ENCODE data around the gene CTSO.
"Not testable (repeated sequence)": the region's sequence is repeated elsewhere in the genome, so short reads cannot be mapped to it uniquely, and the experiment has no call there.

CTSO gene

DNA sequence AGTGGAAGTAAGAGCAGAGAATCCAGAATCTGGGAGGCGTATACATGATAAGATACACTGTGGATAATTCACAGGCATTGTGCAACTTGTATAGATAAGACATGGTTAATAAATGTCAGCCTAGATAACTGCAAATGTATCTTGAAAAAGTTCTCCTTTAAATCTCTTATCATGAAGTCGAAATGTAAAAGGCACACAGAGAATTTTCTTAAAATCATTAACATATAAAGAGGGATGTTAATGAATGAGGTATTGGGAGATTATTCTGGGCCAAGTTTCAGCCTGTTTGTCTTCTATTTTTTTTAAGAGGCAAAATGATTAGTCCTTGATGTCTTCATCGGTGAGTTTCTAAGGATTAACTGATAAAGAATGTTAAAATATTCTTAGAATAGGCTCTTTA is 49.3 kb downstream of the CTSO start:
- FAIRE-seq, result no peak

DNA sequence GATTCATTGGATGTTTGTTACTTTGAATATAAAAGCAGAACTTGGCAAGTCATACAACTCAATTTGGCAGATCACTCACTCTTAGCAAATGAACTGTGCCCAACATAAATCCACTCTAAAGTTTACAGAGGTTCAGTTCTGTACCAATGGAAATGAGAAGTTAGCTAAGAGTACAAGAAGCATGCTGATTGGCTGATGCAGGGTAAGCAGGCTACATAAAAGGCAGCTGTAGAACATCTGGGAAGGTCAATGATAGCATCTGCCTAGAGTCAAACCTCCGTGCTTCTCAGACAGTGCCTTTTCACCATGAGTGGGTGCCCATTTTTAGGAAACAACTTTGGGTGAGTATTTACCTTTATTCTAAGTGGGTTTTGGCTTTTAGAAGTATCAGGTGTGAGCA is 50.2 kb downstream of the CTSO start, which contains the start of gene TDO2:
Gene TDO2 (plus strand): TSS at position 244 of the 400 bp plus-strand sequence. CDS start 63 bp downstream, at position 307.
- no peak for FAIRE-seq

DNA sequence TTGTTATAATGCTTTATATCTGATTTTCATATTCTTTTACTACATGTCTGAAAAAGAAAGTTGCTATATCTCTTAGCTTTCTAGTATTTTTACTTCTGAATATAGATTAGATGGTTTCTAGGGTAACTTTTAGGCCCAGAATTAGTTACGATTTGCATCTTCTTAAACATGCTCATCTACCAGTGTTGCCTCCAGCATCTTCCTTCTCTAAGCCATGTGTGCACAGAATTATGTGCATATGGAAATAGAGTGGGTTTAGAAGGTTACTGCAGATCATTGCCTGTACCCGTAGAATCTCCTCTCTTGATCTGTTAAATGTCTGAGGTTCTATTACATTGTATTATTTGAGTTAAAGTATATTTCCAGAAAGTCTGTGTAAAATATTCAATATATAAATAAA is 52.7 kb downstream of the CTSO start:
- FAIRE-seq, result no peak

DNA sequence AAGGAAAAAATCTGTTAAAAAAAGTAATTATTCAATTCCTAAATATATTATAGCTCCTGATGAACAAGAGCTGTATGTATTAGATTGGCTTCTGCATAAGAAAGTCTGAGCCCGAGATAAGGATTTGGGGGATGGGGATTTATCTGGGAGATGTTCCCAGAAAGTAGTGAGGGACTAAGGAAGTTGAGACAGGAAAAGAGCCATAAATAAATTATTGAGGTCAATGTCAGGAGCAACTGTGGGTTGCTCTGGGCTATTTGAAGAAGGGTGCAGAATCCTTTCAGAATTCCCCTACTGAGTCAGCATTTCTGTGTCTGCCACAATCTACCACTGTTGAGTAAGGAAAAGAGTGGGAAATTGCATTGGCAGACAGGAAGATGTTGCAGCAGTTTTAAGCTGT is 53.3 kb downstream of the CTSO start:
- no peak for FAIRE-seq

DNA sequence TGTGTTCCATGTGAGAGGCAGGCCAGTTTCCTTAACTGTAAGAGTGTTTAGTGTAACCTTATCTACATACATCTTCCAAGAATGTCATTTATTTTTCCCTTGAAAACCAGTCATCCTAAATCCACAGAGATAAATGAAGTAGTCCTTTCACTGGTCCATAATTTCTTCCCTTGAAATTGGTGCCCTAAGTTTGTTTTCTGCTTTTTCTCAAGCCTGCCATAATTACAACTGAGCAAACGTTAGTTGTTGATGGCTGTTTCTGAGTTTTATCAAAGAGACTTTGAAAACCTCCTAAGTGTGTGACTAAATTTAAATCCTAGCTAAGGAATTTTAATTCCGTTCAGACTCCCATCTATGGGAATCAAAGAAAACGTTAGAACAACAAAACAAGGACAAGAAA is 53.8 kb downstream of the CTSO start:
- FAIRE-seq, result no peak

DNA sequence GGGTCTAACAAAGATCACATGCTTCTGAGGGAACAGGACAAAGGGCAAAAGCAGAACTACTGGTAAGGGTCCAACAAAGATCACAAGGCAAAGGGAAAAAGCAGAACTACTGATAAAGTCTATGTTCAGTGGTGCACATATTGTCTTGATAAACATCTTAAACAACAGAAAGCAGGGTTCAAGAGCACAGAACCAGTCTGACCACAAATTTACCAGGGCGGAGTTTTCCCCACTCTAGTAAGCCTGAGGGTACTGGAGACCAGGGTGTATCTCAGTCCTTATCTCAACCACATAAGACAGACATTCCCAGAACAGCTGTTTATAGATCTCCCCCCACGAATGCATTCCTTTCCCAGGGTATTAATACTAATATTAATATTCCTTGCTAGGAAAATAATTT is 55.3 kb downstream of the CTSO start:
- FAIRE-seq, result not testable (repeated sequence)

DNA sequence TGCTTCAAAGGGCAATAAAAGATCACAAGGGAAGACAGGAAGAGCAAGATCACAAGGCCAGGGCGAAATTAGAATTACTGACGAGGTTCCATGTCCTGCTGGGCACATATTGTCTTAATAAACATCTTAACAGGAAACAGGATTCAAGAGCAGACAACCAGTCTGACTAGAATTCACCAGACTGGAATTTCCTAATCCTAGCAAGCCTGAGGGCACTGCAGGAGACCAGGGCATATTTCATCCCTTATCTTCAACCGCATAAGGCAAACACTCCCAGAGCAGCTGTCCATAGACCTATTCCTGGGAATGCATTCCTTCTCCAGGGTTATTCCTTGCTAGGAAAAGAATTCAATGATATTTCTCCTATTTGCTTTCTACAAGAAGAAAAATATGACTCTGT is 62.6 kb downstream of the CTSO start:
- no peak for FAIRE-seq

DNA sequence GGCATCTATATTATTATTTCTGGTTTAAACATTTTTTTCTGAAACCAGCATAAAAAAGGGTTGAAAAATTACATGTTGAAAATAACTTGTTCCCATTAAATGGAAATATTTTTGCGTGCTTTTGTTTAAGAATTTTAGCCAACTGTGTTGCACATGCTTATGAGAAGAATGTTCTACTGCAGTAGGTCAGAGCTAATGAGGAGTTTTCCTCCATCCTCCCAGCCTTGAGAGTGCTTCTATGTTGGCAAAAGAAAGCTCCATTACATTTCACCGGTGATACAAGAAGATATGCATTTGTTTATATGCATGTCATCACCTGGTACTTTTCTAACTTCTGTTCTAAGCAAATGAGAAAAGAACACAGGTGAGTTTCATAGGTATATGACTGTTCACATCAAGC is 63.7 kb downstream of the CTSO start:
- FAIRE-seq, result no peak

DNA sequence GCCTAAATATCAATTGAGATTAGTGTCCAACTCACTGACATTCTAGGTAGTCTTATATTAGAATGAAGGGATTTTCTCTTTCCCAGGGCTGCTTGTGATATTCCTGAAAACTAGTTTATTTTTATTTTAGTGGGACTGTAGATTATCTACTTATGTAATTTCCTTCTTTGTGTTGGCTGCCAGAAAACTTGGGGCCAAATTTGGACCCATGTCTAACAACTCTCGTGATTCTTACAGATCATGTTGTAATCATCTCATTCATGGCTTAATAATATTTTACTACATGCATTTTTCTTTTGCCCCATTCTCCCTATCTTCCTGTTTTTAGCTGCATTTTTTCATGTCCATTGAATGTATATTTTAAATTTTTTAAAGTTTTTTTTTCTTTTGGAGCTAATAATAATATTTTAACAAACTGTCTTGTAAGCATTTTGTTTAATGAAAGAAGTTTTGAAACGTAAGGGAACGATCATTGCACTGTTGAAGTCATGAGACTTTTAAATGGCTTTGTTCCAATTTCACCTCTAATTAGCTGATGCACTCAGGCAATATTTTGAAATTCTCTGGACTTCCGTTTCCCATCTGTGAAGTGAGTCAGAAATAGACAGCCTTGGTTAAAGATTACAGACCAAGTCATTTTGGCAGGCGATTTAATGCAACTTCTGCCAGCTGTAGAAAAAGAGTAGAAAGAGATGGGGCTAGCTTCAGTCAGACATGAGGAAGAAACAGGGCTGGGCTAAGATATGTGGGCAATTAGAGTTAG is 64.5 kb downstream of the CTSO start:
- FAIRE-seq, result no peak

DNA sequence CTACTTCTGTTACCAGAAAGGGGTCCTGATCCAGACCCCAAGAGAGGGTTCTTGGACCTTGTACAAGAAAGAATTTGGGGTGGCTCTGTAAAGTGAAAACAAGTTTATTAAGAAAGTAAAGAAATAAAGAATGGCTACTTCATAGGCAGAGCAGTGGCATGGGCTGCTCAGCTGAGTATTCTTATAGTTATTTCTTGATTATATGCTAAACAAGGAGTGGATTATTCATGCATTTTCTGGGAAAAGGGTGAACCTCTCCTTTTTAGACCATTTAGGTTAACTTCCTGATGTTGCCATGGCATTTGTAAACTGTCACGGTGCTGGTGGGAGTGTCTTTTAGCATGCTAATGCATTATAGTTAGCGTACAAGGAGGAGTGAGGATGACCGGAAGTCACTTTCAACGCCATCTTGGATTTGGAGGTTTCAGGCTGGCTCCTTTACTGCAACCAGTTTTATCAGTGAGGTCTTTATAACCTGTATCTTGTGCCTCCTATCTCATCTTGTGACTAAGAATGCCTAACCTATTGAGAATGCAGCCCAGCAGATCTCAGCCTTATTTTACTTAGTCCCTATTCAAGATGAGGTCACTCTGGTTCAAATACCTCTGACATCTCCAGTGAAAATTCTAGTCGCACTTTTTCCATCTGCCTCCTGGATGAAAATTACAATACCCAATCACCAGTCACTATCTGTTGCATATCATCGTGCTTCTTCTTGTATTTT is 65.7 kb downstream of the CTSO start:
- FAIRE-seq, result no peak

DNA sequence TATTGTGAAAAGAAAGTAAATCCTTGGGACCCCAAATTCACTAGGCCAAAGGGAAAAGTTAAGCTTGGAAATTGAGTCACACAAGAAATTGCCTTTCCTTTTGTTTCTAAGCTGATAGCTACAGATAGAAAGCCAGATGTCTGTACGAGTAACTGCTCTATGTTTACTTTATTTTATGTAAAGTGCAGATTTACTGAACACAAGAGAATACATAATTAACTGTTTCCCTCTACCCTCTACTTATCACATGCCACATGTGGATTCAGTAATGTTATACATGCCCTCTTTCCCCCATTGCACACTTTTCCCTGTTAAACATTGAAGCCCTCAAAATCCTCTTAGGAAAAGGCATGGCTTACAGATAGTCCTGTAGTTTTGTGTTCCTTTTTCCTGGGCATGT is 66.6 kb downstream of the CTSO start:
- FAIRE-seq, result no peak

DNA sequence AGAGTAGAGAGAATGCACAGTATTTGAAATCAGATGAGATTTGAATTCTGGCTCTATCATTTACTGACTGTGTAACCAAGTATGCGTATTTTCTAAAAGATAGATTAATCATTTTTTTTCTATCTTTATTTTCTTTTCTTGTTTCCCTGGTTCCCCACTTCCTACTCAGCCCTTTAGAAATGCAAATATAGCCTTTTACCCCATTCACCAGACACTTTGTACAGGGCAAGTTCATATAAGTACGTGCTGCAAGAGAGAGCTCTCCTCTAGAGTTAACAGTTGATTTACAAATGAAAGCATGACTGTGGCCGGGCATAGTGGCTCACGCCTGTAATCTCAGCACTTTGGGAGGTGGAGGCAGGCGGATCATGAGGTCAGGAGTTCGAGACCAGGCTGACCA is 68.0 kb downstream of the CTSO start:
- FAIRE-seq, result no peak

DNA sequence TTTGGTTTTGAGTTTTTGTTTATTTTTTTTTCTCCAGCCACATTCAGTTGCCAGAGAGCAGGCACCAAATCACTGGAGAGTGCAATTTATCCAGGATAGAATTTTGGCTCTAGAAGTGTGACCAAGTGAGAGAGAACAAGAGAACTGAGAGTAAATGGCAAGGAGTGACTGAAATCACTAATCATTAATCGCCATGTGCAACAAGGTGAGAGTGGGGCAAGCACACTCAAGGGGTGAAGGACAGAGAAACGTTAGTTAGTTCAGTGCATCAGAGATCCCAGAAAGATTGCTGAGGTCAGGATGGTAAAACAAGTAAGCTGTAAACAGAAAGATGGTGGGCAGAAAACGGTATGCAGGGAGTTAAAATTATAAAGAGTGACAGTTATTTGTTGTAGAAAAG is 69.8 kb downstream of the CTSO start:
- FAIRE-seq, result no peak

DNA sequence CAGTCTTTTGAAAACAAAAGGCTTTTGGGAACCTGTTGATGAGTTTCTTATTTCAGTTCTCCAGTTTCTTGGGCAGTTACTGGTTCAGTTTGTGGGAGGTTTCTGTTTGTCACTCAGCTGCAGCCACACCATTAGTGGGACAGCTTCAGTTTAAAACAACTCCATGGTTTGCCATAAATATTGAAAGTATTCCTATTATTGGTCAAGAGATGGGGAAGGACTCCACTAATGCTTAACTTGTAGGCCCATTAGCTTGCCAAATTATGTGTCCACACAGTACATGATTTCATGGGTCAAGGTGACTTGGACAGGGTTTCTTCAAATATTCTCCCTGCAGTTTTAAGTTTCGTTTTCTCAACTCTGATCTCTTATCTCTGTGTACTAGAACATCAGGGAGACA is 72.1 kb downstream of the CTSO start:
- no peak for FAIRE-seq

DNA sequence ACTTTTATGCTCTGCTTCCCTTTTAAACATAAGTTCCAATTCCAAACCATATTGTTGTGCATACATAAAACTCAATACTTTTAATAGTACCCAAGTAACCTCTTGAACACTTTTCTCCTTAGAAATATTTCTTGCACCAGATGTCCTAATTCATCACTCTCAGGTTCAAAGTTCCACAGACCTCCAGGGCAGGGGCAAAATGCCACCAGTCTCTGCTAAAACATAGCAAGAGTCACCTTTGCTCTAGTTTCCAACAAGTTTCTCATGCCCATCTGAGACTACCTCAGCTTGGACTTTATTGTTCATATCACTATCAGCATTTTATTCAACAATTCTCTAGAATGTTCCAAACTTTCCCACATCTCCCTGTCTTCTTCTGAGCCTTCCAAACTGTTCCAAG is 73.9 kb downstream of the CTSO start:
- FAIRE-seq, result no peak

DNA sequence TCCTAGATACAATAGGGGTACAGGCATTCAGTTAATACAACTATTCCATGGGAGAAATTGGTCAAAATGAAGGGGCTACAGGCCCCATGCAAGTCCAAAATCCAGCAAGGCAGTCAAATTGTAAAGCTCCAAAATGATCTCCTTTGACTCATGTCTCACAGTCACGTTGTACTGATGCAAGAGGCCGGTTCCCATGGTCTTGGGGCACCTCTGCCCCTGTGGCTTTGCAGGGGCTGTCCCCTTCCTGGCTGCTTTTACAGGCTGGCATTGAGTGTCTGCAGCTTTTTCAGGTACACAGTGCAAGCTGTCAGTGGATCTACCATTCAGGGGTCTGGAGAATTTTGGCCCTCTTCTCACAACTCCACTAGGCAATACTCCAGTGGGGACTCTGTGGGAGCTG is 75.1 kb downstream of the CTSO start:
- no peak for FAIRE-seq

DNA sequence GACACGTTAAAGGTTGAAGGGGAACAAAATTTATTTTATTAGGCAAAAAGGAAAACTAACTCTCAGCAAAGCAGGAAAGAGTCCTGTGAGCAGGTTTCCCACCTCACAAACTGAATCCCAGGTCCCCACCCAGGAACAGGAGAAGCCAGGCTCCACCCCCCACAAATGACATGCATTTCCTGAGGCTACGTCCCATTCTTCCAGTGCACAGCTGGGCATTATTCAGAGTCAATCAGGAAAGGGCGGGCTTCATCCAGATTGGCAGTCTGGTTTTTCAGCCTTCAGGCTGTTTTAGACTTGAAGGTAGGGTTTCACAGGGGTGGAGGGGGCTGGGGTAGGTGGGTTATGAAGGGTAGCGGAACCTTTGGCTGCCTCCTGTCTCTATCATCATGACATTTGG is 75.7 kb downstream of the CTSO start:
- FAIRE-seq, result no peak

DNA sequence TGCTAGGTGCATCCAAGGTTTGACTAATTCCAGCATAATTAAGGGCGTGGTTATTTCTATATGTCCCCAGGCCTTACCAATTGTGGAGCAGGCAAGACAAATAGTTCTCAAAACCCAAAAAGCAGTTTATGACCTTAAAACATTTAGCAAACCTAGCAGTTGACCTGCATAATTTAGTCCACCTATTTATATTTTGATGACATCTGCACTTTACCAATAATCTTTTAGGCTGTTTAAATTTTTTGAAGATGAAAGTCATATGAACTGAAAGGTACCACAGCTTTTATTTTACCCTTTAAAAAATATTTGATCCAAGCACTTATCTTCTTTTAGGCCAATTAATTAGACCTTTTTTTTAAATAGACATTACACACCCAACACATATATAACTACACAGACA is 77.8 kb downstream of the CTSO start:
- FAIRE-seq, result no peak

Measured in endometrium (tissue), 2 donors.